KMS-11 (cell line): ENCODE results near the gene LHFPL2.
"Not testable (repeated sequence)": the region's sequence is repeated elsewhere in the genome, so short reads cannot be mapped to it uniquely, and the experiment has no call there.

Source experiments
- H2AFZ ChIP-seq: fragments of 200-600 bp; sonication (generic); 2 replicates; pipeline ENCODE4 v1.6.1; 2016; ENCODE audit warnings: antibody characterized with exemption, mixed run types, low read depth
- H3K27ac ChIP-seq: fragments of 200-600 bp; sonication (generic); 2 replicates; pipeline ENCODE4 v1.6.1; 2016; ENCODE audit warnings: mild to moderate bottlenecking, mixed run types
- H3K27me3 ChIP-seq: fragments of 200-600 bp; sonication (generic); 2 replicates; pipeline ENCODE4 v1.6.1; 2017; ENCODE audit warnings: mild to moderate bottlenecking, low read depth, mixed run types, moderate library complexity; ENCODE audit not compliant: insufficient read depth
- H3K36me3 ChIP-seq: fragments of 200-600 bp; sonication (generic); 2 replicates; pipeline ENCODE4 v1.6.1; 2017; ENCODE audit warnings: mild to moderate bottlenecking, mixed run types; ENCODE audit not compliant: insufficient read depth
- H3K4me1 ChIP-seq: fragments of 200-600 bp; sonication (generic); 2 replicates; pipeline ENCODE4 v1.6.1; 2016; ENCODE audit warnings: mild to moderate bottlenecking, low read depth, mixed run types; ENCODE audit not compliant: poor library complexity, severe bottlenecking
- H3K4me2 ChIP-seq: fragments of 200-600 bp; sonication (generic); 2 replicates; pipeline ENCODE4 v1.7.0; 2016; ENCODE audit warnings: mild to moderate bottlenecking, mixed run types
- H3K4me3 ChIP-seq: fragments of 200-600 bp; sonication (generic); IDR thresholded peaks from 2 replicates; pipeline ENCODE4 v1.6.1; 2017; ENCODE audit warnings: low read depth, low read length, mixed read lengths; ENCODE audit not compliant: insufficient read depth
- H3K79me2 ChIP-seq: fragments of 200-600 bp; sonication (generic); 2 replicates; pipeline ENCODE4 v1.6.1; 2016; ENCODE audit warnings: low read depth, mixed run types; ENCODE audit not compliant: insufficient read depth
- H3K9ac ChIP-seq: fragments of 200-600 bp; sonication (generic); 2 replicates; pipeline ENCODE4 v1.6.1; 2016; ENCODE audit warnings: mild to moderate bottlenecking, mixed run types
- H4K20me1 ChIP-seq: fragments of 200-600 bp; sonication (generic); 2 replicates; pipeline ENCODE4 v1.6.1; 2016; ENCODE audit warnings: mild to moderate bottlenecking, mixed run types; ENCODE audit not compliant: insufficient read depth
- TF ChIP-seq, protein P1 (sequence below): fragments of 200-600 bp; sonication (generic); conservative IDR thresholded peaks from 2 replicates; pipeline ENCODE4 v1.6.1; 2017; ENCODE audit warnings: low read depth, mild to moderate bottlenecking, antibody characterized with exemption, low read length, moderate library complexity, mixed read lengths

LHFPL2 gene

DNA sequence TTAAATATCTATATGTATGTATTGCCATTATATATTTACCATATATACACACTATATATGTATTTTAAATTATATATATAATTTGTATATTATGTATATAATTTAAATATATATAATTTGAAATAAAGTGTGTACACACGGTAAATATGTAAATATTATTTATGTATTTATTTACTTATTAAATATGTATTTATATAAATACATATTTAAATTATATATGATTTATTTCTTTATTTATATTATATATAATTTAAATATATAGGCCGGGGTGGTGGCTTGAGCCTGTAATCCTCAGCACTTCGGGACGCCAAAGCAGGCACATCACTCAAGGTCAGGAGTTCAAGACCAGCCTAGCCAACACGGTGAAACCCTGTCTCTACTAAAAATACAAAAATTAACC is 31.3 kb upstream of the LHFPL2 start:
- H3K4me1 ChIP-seq = peaks cover 27% of the 10 kb centered on the region
- TF ChIP-seq, protein P1, sequence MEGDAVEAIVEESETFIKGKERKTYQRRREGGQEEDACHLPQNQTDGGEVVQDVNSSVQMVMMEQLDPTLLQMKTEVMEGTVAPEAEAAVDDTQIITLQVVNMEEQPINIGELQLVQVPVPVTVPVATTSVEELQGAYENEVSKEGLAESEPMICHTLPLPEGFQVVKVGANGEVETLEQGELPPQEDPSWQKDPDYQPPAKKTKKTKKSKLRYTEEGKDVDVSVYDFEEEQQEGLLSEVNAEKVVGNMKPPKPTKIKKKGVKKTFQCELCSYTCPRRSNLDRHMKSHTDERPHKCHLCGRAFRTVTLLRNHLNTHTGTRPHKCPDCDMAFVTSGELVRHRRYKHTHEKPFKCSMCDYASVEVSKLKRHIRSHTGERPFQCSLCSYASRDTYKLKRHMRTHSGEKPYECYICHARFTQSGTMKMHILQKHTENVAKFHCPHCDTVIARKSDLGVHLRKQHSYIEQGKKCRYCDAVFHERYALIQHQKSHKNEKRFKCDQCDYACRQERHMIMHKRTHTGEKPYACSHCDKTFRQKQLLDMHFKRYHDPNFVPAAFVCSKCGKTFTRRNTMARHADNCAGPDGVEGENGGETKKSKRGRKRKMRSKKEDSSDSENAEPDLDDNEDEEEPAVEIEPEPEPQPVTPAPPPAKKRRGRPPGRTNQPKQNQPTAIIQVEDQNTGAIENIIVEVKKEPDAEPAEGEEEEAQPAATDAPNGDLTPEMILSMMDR = no peak
- no peak overlapping the region for H3K9ac ChIP-seq
- H3K36me3 ChIP-seq = no peaks in the 10 kb centered on the region
- no peak overlapping the region for H3K27ac ChIP-seq
- H3K27me3 ChIP-seq = no peaks in the 10 kb centered on the region
- no peaks in the 10 kb centered on the region for H4K20me1 ChIP-seq
- H3K4me3 ChIP-seq = no peak overlapping the region
- no peaks in the 10 kb centered on the region for H3K79me2 ChIP-seq
- H2AFZ ChIP-seq = no peak overlapping the region
- H3K4me2 ChIP-seq = no peak overlapping the region

GRCh38 chr5:78677777-78678668 is 29.5 kb upstream of the LHFPL2 start:
- no peak overlapping the region for H3K27ac ChIP-seq
- TF ChIP-seq, protein P1 = no peak
- H3K79me2 ChIP-seq = no peaks in the 10 kb centered on the region
- H4K20me1 ChIP-seq = no peaks in the 10 kb centered on the region
- H3K36me3 ChIP-seq = no peaks in the 10 kb centered on the region
- no peak overlapping the region for H3K4me3 ChIP-seq
- peaks cover 27% of the 10 kb centered on the region for H3K4me1 ChIP-seq
- H3K9ac ChIP-seq = no peak overlapping the region
- 0 out of 2 replicates have a peak overlapping the region, but pooled peaks have one; percentile 5 for H3K4me2 ChIP-seq
- no peaks in the 10 kb centered on the region for H3K27me3 ChIP-seq
- no peak overlapping the region for H2AFZ ChIP-seq

GRCh38 chr5:78675956-78676730 is 27.6 kb upstream of the LHFPL2 start:
- TF ChIP-seq, protein P1 = no peak
- no peak overlapping the region for H3K4me3 ChIP-seq
- H3K4me2 ChIP-seq = no peak overlapping the region
- H3K79me2 ChIP-seq = no peaks in the 10 kb centered on the region
- no peak overlapping the region for H3K9ac ChIP-seq
- no peak overlapping the region for H2AFZ ChIP-seq
- H3K27me3 ChIP-seq = no peaks in the 10 kb centered on the region
- no peaks in the 10 kb centered on the region for H4K20me1 ChIP-seq
- no peak overlapping the region for H3K27ac ChIP-seq
- H3K36me3 ChIP-seq = no peaks in the 10 kb centered on the region
- H3K4me1 ChIP-seq = peaks cover 27% of the 10 kb centered on the region

DNA sequence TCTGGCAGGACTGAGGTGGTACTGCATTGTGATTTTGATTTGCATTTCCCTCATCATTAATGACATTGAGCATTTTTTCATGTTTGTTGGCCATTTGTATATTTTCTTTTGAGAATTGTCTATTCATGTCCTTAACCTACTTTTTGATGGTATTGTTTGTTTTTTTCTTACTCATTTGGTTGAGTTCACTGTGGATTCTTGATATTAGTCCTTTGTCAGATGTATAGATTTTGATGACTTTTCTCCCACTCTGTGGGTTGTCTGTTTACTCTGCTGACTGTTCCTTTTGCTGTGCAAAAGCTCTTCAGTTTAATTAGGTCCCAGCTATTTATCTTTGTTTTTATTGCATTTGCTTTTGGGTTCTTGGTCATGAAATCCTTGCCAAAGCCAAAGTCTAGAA is 25.3 kb upstream of the LHFPL2 start:
- not testable (repeated sequence) for H3K79me2 ChIP-seq, H4K20me1 ChIP-seq, H3K27ac ChIP-seq, H3K36me3 ChIP-seq, H3K4me2 ChIP-seq, H3K9ac ChIP-seq, H3K4me3 ChIP-seq, H2AFZ ChIP-seq, H3K27me3 ChIP-seq
- H3K4me1 ChIP-seq = peaks cover 20% of the 10 kb centered on the region
